HepG2 (cell line): ENCODE results near the gene MSI2. TPM values are rescaled to one million over a fixed set of nuclear protein-coding genes. Genes with fewer than 3 reads are reported as not detected.

Experiments
- ATAC-seq: fragments of 200-7000 bp; cut with Tn5 transposase; 3 replicates; pipeline ENCODE4 v1.9.1; 2020; ENCODE audit warnings: mild to moderate bottlenecking, moderate library complexity
- BruUV-seq: library from RNA; stranded (reverse); fragments of 400-500 nt; replicated peaks from 2 replicates; lab custom pipeline; 2021; lab: Mats Ljungman, UMichigan
- CTCF ChIA-PET: fragments of 300-600 bp; formaldehyde crosslinking; extraction: SDS; loops from one replicate; lab custom pipeline; 2021; ENCODE audit warnings: low total read pairs, inconsistent platforms, low intra/inter-chr PET ratio; lab: Yijun Ruan, JAX
- POLR2A ChIA-PET: fragments of 350-600 bp; sonication (Branson Sonifier 250); formaldehyde crosslinking; loops from one replicate; lab custom pipeline; 2020; ENCODE audit warnings: antibody characterized with exemption, inconsistent platforms; lab: Yijun Ruan, JAX
- DNase-seq: peaks from one replicate; pipeline ENCODE4 v3.0.0-alpha.2; 2015; ENCODE audit warnings: low spot score
- FAIRE-seq: peaks from 3 replicates; lab custom pipeline; 2011; peaks lifted over from hg19 to GRCh38; lab: Jason Lieb, UNC
- H2AFZ ChIP-seq: one replicate; pipeline ENCODE4 v1.6.1; 2011; ENCODE audit warnings: low read length, inconsistent platforms
- H3K27ac ChIP-seq: fragments of 300-600 bp; 3 replicates; pipeline ENCODE4 v1.8.0; 2011; ENCODE audit warnings: mixed run types, mild to moderate bottlenecking, mixed read lengths, low read length, inconsistent platforms; ENCODE audit not compliant: insufficient read depth; ENCODE audit errors: extremely low read length
- H3K27me3 ChIP-seq, 2 experiments: fragments of 200-600 bp in 1 of 2; 2 replicates in 1 of 2; 3 replicates in 1 of 2; pipeline versions ENCODE4 v1.6.0 to v1.8.0; 2011; ENCODE audit warnings: low read length in 2 of 2, mild to moderate bottlenecking in 2 of 2, moderate library complexity in 2 of 2, inconsistent platforms in 1 of 2; ENCODE audit not compliant: insufficient read depth in 2 of 2, control insufficient read depth in 1 of 2
- H3K36me3 ChIP-seq, 2 experiments: fragments of 200-600 bp in 1 of 2; replicated peaks in 1 of 2; 2 replicates in 1 of 2; 3 replicates in 1 of 2; pipeline versions ENCODE4 v1.5.1 to v1.8.0; 2011; ENCODE audit warnings: low read length in 2 of 2, inconsistent platforms in 1 of 2; ENCODE audit not compliant: insufficient read depth in 2 of 2, control insufficient read depth in 1 of 2
- H3K4me1 ChIP-seq: 2 replicates; pipeline ENCODE4 v1.5.1; 2012; ENCODE audit warnings: low read length, inconsistent platforms; ENCODE audit not compliant: insufficient read depth
- H3K4me2 ChIP-seq: 2 replicates; pipeline ENCODE4 v1.6.0; 2011; ENCODE audit warnings: low read depth, low read length, inconsistent platforms
- H3K4me3 ChIP-seq, 3 experiments: fragments of 200-600 bp in 1 of 3; sonication (generic), shearing (Covaris generic) in 1 of 3; replicated peaks in 1 of 3; 2 replicates each; pipeline ENCODE4 v1.5.1; 2011 to 2016; ENCODE audit warnings: low read length in 3 of 3, inconsistent platforms in 2 of 3, low read depth in 2 of 3, mild to moderate bottlenecking in 2 of 3, control low read depth in 1 of 3, mixed read lengths in 1 of 3; ENCODE audit not compliant: insufficient read depth in 1 of 3
- H3K79me2 ChIP-seq: one replicate; pipeline ENCODE4 v1.6.1; 2011; ENCODE audit warnings: low read length, inconsistent platforms; ENCODE audit not compliant: insufficient read depth
- H3K9ac ChIP-seq: 2 replicates; pipeline ENCODE4 v1.6.0; 2011; ENCODE audit warnings: mild to moderate bottlenecking, low read depth, low read length, inconsistent platforms; ENCODE audit not compliant: insufficient read depth
- H3K9me3 ChIP-seq: 2 replicates; pipeline ENCODE4 v1.5.1; 2012; ENCODE audit warnings: mild to moderate bottlenecking, low read length
- H4K20me1 ChIP-seq: 2 replicates; pipeline ENCODE4 v1.6.0; 2011; ENCODE audit warnings: inconsistent platforms, mild to moderate bottlenecking, low read length, moderate library complexity; ENCODE audit not compliant: insufficient read depth
- PAXIP1 ChIP-seq: sonication (generic); formaldehyde crosslinking; conservative IDR thresholded peaks from 2 replicates; pipeline ENCODE4 v1.4.0; 2020; ENCODE audit warnings: mild to moderate bottlenecking, missing genetic modification reagents, moderate library complexity
- ZNF687 ChIP-seq: sonication (generic); formaldehyde crosslinking; IDR thresholded peaks from 2 replicates; pipeline ENCODE4 v1.5.1; 2020; ENCODE audit warnings: mild to moderate bottlenecking, missing genetic modification reagents, moderate library complexity
- ZNF784 ChIP-seq: sonication (generic); formaldehyde crosslinking; IDR thresholded peaks from 2 replicates; pipeline ENCODE4 v1.5.1; 2020; ENCODE audit warnings: missing genetic modification reagents, mild to moderate bottlenecking, borderline replicate concordance
- WGBS: methylation state at CpG from one replicate; pipeline ENCODE4 v1.1.6; 2017; ENCODE audit warnings: low lambda C conversion rate; 5-methylcytosine and 5-hydroxymethylcytosine counted together
- in situ Hi-C: cut with HindIII; loops from 2 replicates; pipeline ENCODE4 v1.10.0; 2017; ENCODE audit warnings: low pct_unique_long_range_greater_than_20kb; ENCODE audit not compliant: extremely low pct_ligation_motif_present
- intact Hi-C: fragments of 100-400 bp; cut with micrococcal nuclease; formaldehyde crosslinking; loops from one replicate; pipeline ENCODE4 v1.10.0; 2022; ENCODE audit not compliant: unreplicated experiment
- polyA plus RNA-seq, 8 experiments: library from polyadenylated mRNA; depleted of rRNA in 3 of 8; stranded (reverse) in 7 of 8; unstranded in 1 of 8; fragments of >200 nt; fragmentation: Illumina TruSeq in 4 of 8; extraction: Trizol in 4 of 8; gene quantifications; 2 replicates each; pipeline versions ENCODE4 v1.2.1 to v1.2.3, GENCODE V29; 2011 to 2016; ENCODE audit warnings: low read depth in 4 of 8, missing spikeins in 1 of 8, mixed read lengths in 1 of 8; ENCODE audit not compliant: insufficient read depth in 1 of 8
- total RNA-seq, 5 experiments: library from RNA; depleted of rRNA; stranded (reverse); fragments of >200 nt; fragmentation: Illumina TruSeq; extraction: Trizol; gene quantifications; 2 replicates each; pipeline ENCODE4 v1.2.3, GENCODE V29; 2016; ENCODE audit warnings: low read depth in 1 of 5

MSI2 gene
- total and polyA plus RNA-seq, 2 of the 13 experiments (the other 11 are each of a cell fraction or from before 2014, with no cell fraction given) = 77.5 to 78.4 TPM

- H2AFZ ChIP-seq = no peak overlapping the region
- no peak for FAIRE-seq
- ChIA-PET POLR2A (interaction anchor here (1.1 to 1.6 kb wide), 3 partner anchors 9 to 55 kb away, joined by 4 to 7 read pairs (median 4); no protein-coding TSS in a partner anchor), CTCF (no interaction called here)
- no TSS peak for BruUV-seq
- WGBS = 93% methylated on average over 10 of the region's 10 CpGs
- H3K4me1 ChIP-seq = peaks cover 90% of the 10 kb centered on the region
- no peaks in the 10 kb centered on the region for H4K20me1 ChIP-seq
- H3K27me3 ChIP-seq = no peaks in the 10 kb centered on the region
- no peak overlapping the region for H3K4me2 ChIP-seq
- no peaks in the 10 kb centered on the region for H3K9me3 ChIP-seq
- in situ Hi-C loops = no loop called here
- no peak for DNase-seq
- intact Hi-C loops = no loop called here
- H3K9ac ChIP-seq = no peak overlapping the region
- TF ChIP-seq ZNF784 (CRISPR knock-in tag) (no peak), PAXIP1 (0 out of 2 replicates have a peak, but pooled peaks have one; percentile 13), ZNF687 (CRISPR knock-in tag) (peak; percentile 24; the same call in 1 of the 2 replicates)
- H3K4me3 ChIP-seq = no peak overlapping the region
- peaks cover 2 to 4% of the 10 kb centered on the region in 2 experiments; a peak in 4 of 5 replicates for H3K36me3 ChIP-seq
- H3K79me2 ChIP-seq = peaks cover 33% of the 10 kb centered on the region
- H3K27ac ChIP-seq = peak overlapping the region; percentile 11
- ATAC-seq = no peak
Measured at GRCh38 chr17:57522042-57523005, 266.0 kb downstream of the MSI2 start.
